GM21619 (cell line): ENCODE measurements around the gene RNF4.
A peak's percentile ranks its signal among the peaks of the same experiment; 100 is the strongest.
"Not testable (repeated sequence)": the region's sequence is repeated elsewhere in the genome, so short reads cannot be mapped to it uniquely, and the experiment has no call there.

ENCODE experiments used
- ATAC-seq: cut with Tn5 transposase; IDR thresholded peaks from one replicate; pipeline ENCODE4 v1.9.1; 2021; ENCODE audit not compliant: unreplicated experiment

The RNF4 gene

GRCh38 chr4:2457481-2458295 lies 11.2 kb upstream of the RNF4 start:
- ATAC-seq = no peak

GRCh38 chr4:2458546-2459491 lies 10.1 kb upstream of the RNF4 start:
- no peak for ATAC-seq

GRCh38 chr4:2459589-2460349 lies 9.1 kb upstream of the RNF4 start:
- no peak for ATAC-seq

GRCh38 chr4:2461246-2461960 lies 7.5 kb upstream of the RNF4 start:
- no peak for ATAC-seq

- peak; percentile 76 for ATAC-seq
These were observed 6.5 kb upstream of the RNF4 start for GRCh38 chr4:2462218-2462991.

- no peak for ATAC-seq
These were observed 5.7 kb upstream of the RNF4 start for GRCh38 chr4:2462992-2463762.

GRCh38 chr4:2465032-2465431 lies 3.9 kb upstream of the RNF4 start:
- no peak for ATAC-seq

GRCh38 chr4:2465544-2465943 lies 3.4 kb upstream of the RNF4 start:
- not testable (repeated sequence) for ATAC-seq

- peak; percentile 49 for ATAC-seq
These were observed 482 bp downstream of the RNF4 start for GRCh38 chr4:2469192-2469984.

- ATAC-seq = no peak
These were observed 1.9 kb downstream of the RNF4 start for GRCh38 chr4:2470791-2471190.

GRCh38 chr4:2472187-2472586 lies 3.3 kb downstream of the RNF4 start:
- ATAC-seq = no peak

GRCh38 chr4:2478229-2478628 lies 9.3 kb downstream of the RNF4 start:
- ATAC-seq = no peak

- ATAC-seq = no peak
These were observed 11.7 kb downstream of the RNF4 start for GRCh38 chr4:2480649-2481048.

GRCh38 chr4:2482192-2482591 lies 13.3 kb downstream of the RNF4 start:
- no peak for ATAC-seq

- peak; percentile 47 for ATAC-seq
These were observed 13.8 kb downstream of the RNF4 start for GRCh38 chr4:2482693-2483092.

- no peak for ATAC-seq
These were observed 14.3 kb downstream of the RNF4 start for GRCh38 chr4:2483237-2483636.

GRCh38 chr4:2484185-2484584 lies 15.3 kb downstream of the RNF4 start:
- no peak for ATAC-seq

GRCh38 chr4:2484993-2485392 lies 16.1 kb downstream of the RNF4 start:
- peak; percentile 56 for ATAC-seq
